Sigmoid colon (tissue), 7 donors: Measurements from ENCODE around the gene ACSM3. TPM values are rescaled to one million over a fixed set of nuclear protein-coding genes. Genes with fewer than 3 reads are reported as not detected.

Experiments used
- DNase-seq: peaks from one replicate; pipeline ENCODE4 v3.0.0-alpha.2; 2019
- H3K27ac ChIP-seq, 4 donors: fragments of 200-600 bp; sonication (generic); one replicate each; pipeline ENCODE4 v1.5.1; 2016 to 2019; ENCODE audit warnings: mild to moderate bottlenecking in 1 of 4
- H3K27me3 ChIP-seq, 3 donors: fragments of 200-600 bp; sonication (generic); one replicate each; pipeline ENCODE4 v1.5.1; 2019; ENCODE audit warnings: mild to moderate bottlenecking in 1 of 3
- H3K36me3 ChIP-seq, 4 donors: fragments of 200-600 bp; sonication (generic); one replicate each; pipeline ENCODE4 v1.5.1; 2016 to 2019
- H3K4me1 ChIP-seq, 4 donors: fragments of 200-600 bp; sonication (generic); one replicate each; pipeline ENCODE4 v1.5.1; 2017 to 2019
- H3K4me3 ChIP-seq, 4 donors: fragments of 200-600 bp; sonication (generic); one replicate each; pipeline ENCODE4 v1.5.1; 2017 to 2019; ENCODE audit warnings: mild to moderate bottlenecking in 2 of 4, moderate library complexity in 1 of 4
- H3K9me3 ChIP-seq, 4 donors: fragments of 200-600 bp in 3 of 4; sonication (generic) in 3 of 4; one replicate each; pipeline versions ENCODE4 v1.5.1 to v1.6.1; 2013 to 2019
- CTCF ChIP-seq, 4 experiments: fragments of 450-650 bp in 3 of 4; fragments of 200-600 bp in 1 of 4; IDR thresholded peaks; one replicate each; pipeline ENCODE4 v1.5.1; 2016 to 2019; ENCODE audit warnings: antibody characterized with exemption in 4 of 4, mild to moderate bottlenecking in 3 of 4, moderate library complexity in 2 of 4
- EP300 ChIP-seq, 4 donors: sonication (generic); formaldehyde crosslinking; IDR thresholded peaks; one replicate each; pipeline ENCODE4 v1.6.1; 2017; ENCODE audit warnings: antibody characterized with exemption in 4 of 4
- POLR2A ChIP-seq, 2 donors: fragments of 450-650 bp; IDR thresholded peaks; one replicate each; pipeline ENCODE4 v1.6.1; 2016; ENCODE audit warnings: antibody characterized with exemption in 2 of 2, mild to moderate bottlenecking in 2 of 2, moderate library complexity in 2 of 2
- POLR2AphosphoS5 ChIP-seq, 4 donors: sonication (generic); formaldehyde crosslinking; IDR thresholded peaks; one replicate each; pipeline ENCODE4 v1.6.1; 2017; ENCODE audit warnings: antibody characterized with exemption in 4 of 4
- whole genome bisulfite sequencing, 2 donors: extraction: QIAGEN DNeasy Blood & Tissue Kit; methylation state at CpG; one replicate each; pipeline ENCODE4 v1.1.7; 2013; 5-methylcytosine and 5-hydroxymethylcytosine counted together
- intact Hi-C: fragments of 100-400 bp; cut with DNase I; formaldehyde crosslinking; loops from one replicate; pipeline ENCODE4 v1.15.1; 2023
- polyA plus RNA-seq, 3 donors: library from polyadenylated mRNA; stranded (reverse); fragments of 200-250 nt; gene quantifications; one replicate each; pipeline ENCODE4 v1.2.3, GENCODE V29; 2013
- total RNA-seq, 4 donors: library from RNA; depleted of rRNA; stranded (reverse); fragments of >200 nt; gene quantifications; one replicate each; pipeline ENCODE4 v1.1.0, GENCODE V29; 2016
- donor health status: healthy with polysubstance abuse.
- donor health status: Bipolar disorder and iron deficiency.
- donor health status: healthy.

Gene ACSM3
- total and polyA plus RNA-seq, 7 donors: 12.5 to 25.7 (median 16.2) TPM

GRCh38 chr16:20746461-20746860 is 17.4 kb upstream of the ACSM3 start:
- Histone ChIP-seq H3K4me3 (no peak overlapping the region), H3K4me1 (peaks cover 0 to 4% (median 0%) of the 10 kb centered on the region in 4 donors), H3K36me3 (no peaks in the 10 kb centered on the region), H3K9me3 (peaks cover 0 to 4% (median 0%) of the 10 kb centered on the region in 4 donors), H3K27me3 (no peaks in the 10 kb centered on the region), H3K27ac (no peak overlapping the region)
- no peak for DNase-seq
- intact Hi-C loops: no loop called here
- TF ChIP-seq POLR2A (IDR thresholded peaks at IDR 0.05) (no peak), POLR2AphosphoS5 (IDR thresholded peaks at IDR 0.05) (no peak), CTCF (IDR thresholded peaks at IDR 0.05) (no peak), EP300 (IDR thresholded peaks at IDR 0.05) (no peak)
- 97 to 98% methylated on average over 3 of the region's 3 CpGs for WGBS, 2 donors

- Histone ChIP-seq H3K4me1 (no peaks in the 10 kb centered on the region), H3K27me3 (no peaks in the 10 kb centered on the region), H3K4me3 (no peak overlapping the region), H3K27ac (no peak overlapping the region), H3K36me3 (no peaks in the 10 kb centered on the region), H3K9me3 (peaks cover 0 to 4% (median 0%) of the 10 kb centered on the region in 4 donors)
- no peak for TF ChIP-seq CTCF (IDR thresholded peaks at IDR 0.05)
- TF ChIP-seq POLR2AphosphoS5 (IDR thresholded peaks at IDR 0.05): no peak
- no peak for TF ChIP-seq EP300 (IDR thresholded peaks at IDR 0.05)
- TF ChIP-seq POLR2A (IDR thresholded peaks at IDR 0.05): no peak
- intact Hi-C loops: no loop called here
- no peak for DNase-seq
- 50 to 60% methylated on average over 4 of the region's 4 CpGs for WGBS, 2 donors
Measured at GRCh38 chr16:20747030-20747816, 16.6 kb upstream of the ACSM3 start.

- H3K4me3 ChIP-seq: no peak overlapping the region
- H3K36me3 ChIP-seq: no peaks in the 10 kb centered on the region
- DNase-seq: no peak
- H3K9me3 ChIP-seq: peaks cover 0 to 4% (median 0%) of the 10 kb centered on the region in 4 donors
- no peaks in the 10 kb centered on the region for H3K4me1 ChIP-seq
- TF ChIP-seq POLR2A (IDR thresholded peaks at IDR 0.05) (no peak), CTCF (IDR thresholded peaks at IDR 0.05) (no peak)
- H3K27ac ChIP-seq: no peak overlapping the region
- no peaks in the 10 kb centered on the region for H3K27me3 ChIP-seq
- intact Hi-C loops: no loop called here
- WGBS, 2 donors: 93 to 97% methylated on average over 1 of the region's 1 CpG
Measured at GRCh38 chr16:20749474-20749873, 14.3 kb upstream of the ACSM3 start.

- Histone ChIP-seq H3K4me3 (no peak overlapping the region), H3K27ac (no peak overlapping the region), H3K36me3 (no peaks in the 10 kb centered on the region), H3K4me1 (no peaks in the 10 kb centered on the region), H3K9me3 (peaks cover 0 to 4% (median 0%) of the 10 kb centered on the region in 4 donors), H3K27me3 (no peaks in the 10 kb centered on the region)
- DNase-seq: no peak
- WGBS, 2 donors: 86 to 100% methylated on average over 1 of the region's 1 CpG
- TF ChIP-seq POLR2A (IDR thresholded peaks at IDR 0.05) (no peak), EP300 (IDR thresholded peaks at IDR 0.05) (no peak), CTCF (IDR thresholded peaks at IDR 0.05) (no peak), POLR2AphosphoS5 (IDR thresholded peaks at IDR 0.05) (no peak)
- intact Hi-C loops: no loop called here
Measured at GRCh38 chr16:20750558-20750957, 13.3 kb upstream of the ACSM3 start.

- TF ChIP-seq POLR2A (IDR thresholded peaks at IDR 0.05) (no peak), EP300 (IDR thresholded peaks at IDR 0.05) (no peak), POLR2AphosphoS5 (IDR thresholded peaks at IDR 0.05) (no peak), CTCF (IDR thresholded peaks at IDR 0.05) (no peak)
- no peaks in the 10 kb centered on the region for H3K36me3 ChIP-seq
- no peaks in the 10 kb centered on the region for H3K27me3 ChIP-seq
- 85 to 96% methylated on average over 1 of the region's 1 CpG for WGBS, 2 donors
- no peak overlapping the region for H3K27ac ChIP-seq
- no peaks in the 10 kb centered on the region for H3K4me1 ChIP-seq
- DNase-seq: no peak
- intact Hi-C loops: no loop called here
- no peaks in the 10 kb centered on the region for H3K9me3 ChIP-seq
- no peak overlapping the region for H3K4me3 ChIP-seq
Measured at GRCh38 chr16:20753727-20754126, 10.1 kb upstream of the ACSM3 start.
